B cell (primary cell): ENCODE results near the gene UBE2R2. TPM values are rescaled to one million over a fixed set of nuclear protein-coding genes. Genes with fewer than 3 reads are reported as not detected.

ENCODE experiments used
- ATAC-seq: fragments of 200-7000 bp; cut with Tn5 transposase; one replicate; pipeline ENCODE4 v1.10.0; 2021; ENCODE audit warnings: low read depth, mild to moderate bottlenecking, moderate number of reproducible peaks, moderate library complexity
- CTCF ChIA-PET: fragments of 350-600 bp; sonication (Branson Sonifier 250); formaldehyde crosslinking; loops from one replicate; lab custom pipeline; 2021; ENCODE audit warnings: antibody characterized with exemption, inconsistent platforms; lab: Charles Lee
- POLR2A ChIA-PET: fragments of 350-600 bp; sonication (Branson Sonifier 250); formaldehyde crosslinking; loops from one replicate; lab custom pipeline; 2021; ENCODE audit warnings: antibody characterized with exemption; lab: Charles Lee
- DNase-seq: peaks from one replicate; pipeline ENCODE4 v3.0.0; 2013
- H2AFZ ChIP-seq: 2 replicates; pipeline ENCODE4 v1.6.1; 2012; ENCODE audit warnings: mild to moderate bottlenecking, low read depth, low read length; ENCODE audit not compliant: insufficient read depth, poor library complexity, severe bottlenecking
- H3K27ac ChIP-seq, 2 donors: 1 replicate in 1 of 2; 2 replicates in 1 of 2; pipeline ENCODE4 v1.5.1; 2012 to 2013; ENCODE audit warnings: low read length in 2 of 2, mild to moderate bottlenecking in 2 of 2, moderate library complexity in 1 of 2
- H3K27me3 ChIP-seq, 4 experiments: fragments of 200-600 bp in 1 of 4; sonication (generic) in 1 of 4; replicated peaks in 1 of 4; 1 replicate in 2 of 4; 2 replicates in 2 of 4; pipeline versions ENCODE4 v1.6.1 to v1.7.0; 2013 to 2016; ENCODE audit warnings: low read length in 3 of 4, mild to moderate bottlenecking in 2 of 4, mixed read lengths in 1 of 4, moderate library complexity in 1 of 4; ENCODE audit not compliant: insufficient read depth in 4 of 4, control insufficient read depth in 3 of 4; ENCODE audit errors: control extremely low read depth in 1 of 4
- H3K36me3 ChIP-seq, 2 experiments: replicated peaks in 1 of 2; 1 replicate in 1 of 2; 2 replicates in 1 of 2; pipeline versions ENCODE4 v1.6.1 to v1.7.1; 2013; ENCODE audit warnings: low read length in 1 of 2; ENCODE audit not compliant: insufficient read depth in 2 of 2, control insufficient read depth in 1 of 2; ENCODE audit errors: control extremely low read depth in 1 of 2, extremely low read depth in 1 of 2
- H3K4me1 ChIP-seq, 2 donors: fragments of 200-600 bp in 1 of 2; sonication (generic) in 1 of 2; 1 replicate in 1 of 2; 2 replicates in 1 of 2; pipeline versions ENCODE4 v1.5.1 to v1.6.1; 2013 to 2017; ENCODE audit warnings: low read length in 2 of 2; ENCODE audit not compliant: control insufficient read depth in 2 of 2, insufficient read depth in 2 of 2
- H3K4me2 ChIP-seq: replicated peaks from 2 replicates; pipeline ENCODE3; 2012; ENCODE audit warnings: mild to moderate bottlenecking, low read depth, low read length; ENCODE audit not compliant: poor library complexity, severe bottlenecking
- H3K4me3 ChIP-seq, 5 experiments: fragments of 200-600 bp in 1 of 5; sonication (generic) in 1 of 5; 1 replicate in 3 of 5; 2 replicates in 2 of 5; pipeline versions ENCODE4 v1.5.1 to v1.7.0; 2011 to 2016; ENCODE audit warnings: low read length in 4 of 5, mild to moderate bottlenecking in 4 of 5, low read depth in 2 of 5, control low read depth in 1 of 5, moderate library complexity in 1 of 5; ENCODE audit not compliant: insufficient read depth in 1 of 5; ENCODE audit errors: control extremely low read depth in 1 of 5, extremely low read depth in 1 of 5
- H3K79me2 ChIP-seq: fragments of 200-600 bp; sonication (generic); one replicate; pipeline ENCODE4 v1.6.0; 2016; ENCODE audit warnings: low read length; ENCODE audit not compliant: control insufficient read depth, insufficient read depth
- H3K9ac ChIP-seq: fragments of 200-600 bp; sonication (generic); 2 replicates; pipeline ENCODE4 v1.6.1; 2017; ENCODE audit warnings: mild to moderate bottlenecking, low read length, moderate library complexity
- H3K9me3 ChIP-seq, 3 donors: one replicate each; pipeline versions ENCODE4 v1.6.1 to v1.7.1; 2013; ENCODE audit warnings: low read length in 2 of 3; ENCODE audit not compliant: control insufficient read depth in 2 of 3, insufficient read depth in 1 of 3; ENCODE audit errors: control extremely low read depth in 1 of 3
- H4K20me1 ChIP-seq: 2 replicates; pipeline ENCODE4 v1.6.0; 2012; ENCODE audit warnings: mild to moderate bottlenecking, low read length; ENCODE audit not compliant: insufficient read depth, control insufficient read depth, poor library complexity, severe bottlenecking
- H3K27ac Mint-ChIP-seq: one replicate; pipeline ENCODE4 v1.8.0; 2021; ENCODE audit warnings: mixed read lengths
- H3K27me3 Mint-ChIP-seq: one replicate; pipeline ENCODE4 v1.8.0; 2021; ENCODE audit warnings: mixed read lengths
- H3K4me1 Mint-ChIP-seq: one replicate; pipeline ENCODE4 v1.8.0; 2021; ENCODE audit warnings: mixed read lengths
- H3K4me3 Mint-ChIP-seq: one replicate; pipeline ENCODE4 v1.8.0; 2021; ENCODE audit warnings: mixed read lengths
- H3K9me3 Mint-ChIP-seq: one replicate; pipeline ENCODE4 v1.8.0; 2022; ENCODE audit warnings: mixed read lengths; ENCODE audit not compliant: insufficient read depth
- EZH2 ChIP-seq: IDR thresholded peaks from 2 replicates; pipeline ENCODE4 v1.6.1; 2012; ENCODE audit warnings: borderline replicate concordance, low read depth, mild to moderate bottlenecking, moderate library complexity, low read length; ENCODE audit not compliant: insufficient read depth, poor library complexity, severe bottlenecking
- WGBS: methylation state at CpG from one replicate; pipeline ENCODE4 v1.1.5; 2013; ENCODE audit warnings: missing lambda C conversion rate; ENCODE audit not compliant: insufficient coverage; 5-methylcytosine and 5-hydroxymethylcytosine counted together
- intact Hi-C: fragments of 100-400 bp; cut with micrococcal nuclease; formaldehyde crosslinking; loops from one replicate; pipeline ENCODE4 v1.10.0; 2022
- polyA plus RNA-seq: library from polyadenylated mRNA; depleted of rRNA; stranded (reverse); fragments of >200 nt; gene quantifications from 2 replicates; pipeline ENCODE4 v1.2.3, GENCODE V29; 2012
- total RNA-seq, 2 donors: library from RNA; stranded (reverse); fragments of 120-200 nt in 1 of 2; gene quantifications; 1 replicate in 1 of 2; 2 replicates in 1 of 2; pipeline versions ENCODE4 v1.2.3 to v1.2.4, GENCODE V29; 2013 to 2022
- TF ChIP-seq, protein P1 (sequence below): fragments of 200-600 bp; IDR thresholded peaks from one replicate; pipeline ENCODE4 v1.8.0; 2022; ENCODE audit warnings: antibody characterized with exemption, mild to moderate bottlenecking

UBE2R2 gene
- total and polyA plus RNA-seq, 2 donors (not counting 1 experiment from before 2014, with no cell fraction given): 18.9 to 48.8 TPM

DNA sequence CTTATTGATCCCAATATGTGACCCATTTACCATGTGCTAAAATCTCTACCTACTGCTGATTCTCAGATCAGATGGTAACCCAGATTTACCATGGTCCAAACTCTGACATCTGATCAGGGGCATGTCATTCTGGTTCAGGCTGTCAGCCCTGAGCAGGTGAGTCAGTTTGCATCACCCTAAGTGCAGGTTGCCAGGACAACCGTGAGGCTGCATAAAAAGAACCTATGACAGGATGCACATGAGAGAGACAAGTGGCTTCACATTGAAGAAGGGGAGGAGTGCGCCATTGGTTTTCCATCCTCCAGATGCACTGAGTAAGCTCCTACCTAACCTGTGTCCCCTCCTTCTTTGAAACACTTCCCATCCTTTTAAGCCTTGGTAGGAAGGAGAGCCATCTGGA is 22.4 kb upstream of the UBE2R2 start:
- H3K79me2 ChIP-seq: no peaks in the 10 kb centered on the region
- no peak overlapping the region for H3K9ac ChIP-seq
- H3K4me3 ChIP-seq: no peak overlapping the region
- no peaks in the 10 kb centered on the region for H3K36me3 ChIP-seq
- no peak for DNase-seq
- H3K27me3 Mint-ChIP-seq: peaks cover 30% of the 10 kb centered on the region
- peaks cover 0 to 10% (median 5%) of the 10 kb centered on the region in 4 experiments for H3K27me3 ChIP-seq
- intact Hi-C loops: no loop called here
- no peak overlapping the region for H2AFZ ChIP-seq
- ChIA-PET CTCF (interaction anchor here (0.6 to 1.0 kb wide), 2 partner anchors 19 to 59 kb away, joined by 3 to 4 read pairs; no protein-coding TSS in a partner anchor), POLR2A (no interaction called here)
- no peaks in the 10 kb centered on the region for H4K20me1 ChIP-seq
- no peak overlapping the region for H3K27ac Mint-ChIP-seq
- peaks cover 0 to 5% (median 0%) of the 10 kb centered on the region in 3 donors for H3K9me3 ChIP-seq
- no peak overlapping the region for H3K27ac ChIP-seq
- H3K4me3 Mint-ChIP-seq: no peak overlapping the region
- 75% methylated on average over 1 of the region's 2 CpGs for WGBS
- H3K4me1 ChIP-seq: no peaks in the 10 kb centered on the region
- H3K9me3 Mint-ChIP-seq: no peaks in the 10 kb centered on the region
- TF ChIP-seq, protein P1, sequence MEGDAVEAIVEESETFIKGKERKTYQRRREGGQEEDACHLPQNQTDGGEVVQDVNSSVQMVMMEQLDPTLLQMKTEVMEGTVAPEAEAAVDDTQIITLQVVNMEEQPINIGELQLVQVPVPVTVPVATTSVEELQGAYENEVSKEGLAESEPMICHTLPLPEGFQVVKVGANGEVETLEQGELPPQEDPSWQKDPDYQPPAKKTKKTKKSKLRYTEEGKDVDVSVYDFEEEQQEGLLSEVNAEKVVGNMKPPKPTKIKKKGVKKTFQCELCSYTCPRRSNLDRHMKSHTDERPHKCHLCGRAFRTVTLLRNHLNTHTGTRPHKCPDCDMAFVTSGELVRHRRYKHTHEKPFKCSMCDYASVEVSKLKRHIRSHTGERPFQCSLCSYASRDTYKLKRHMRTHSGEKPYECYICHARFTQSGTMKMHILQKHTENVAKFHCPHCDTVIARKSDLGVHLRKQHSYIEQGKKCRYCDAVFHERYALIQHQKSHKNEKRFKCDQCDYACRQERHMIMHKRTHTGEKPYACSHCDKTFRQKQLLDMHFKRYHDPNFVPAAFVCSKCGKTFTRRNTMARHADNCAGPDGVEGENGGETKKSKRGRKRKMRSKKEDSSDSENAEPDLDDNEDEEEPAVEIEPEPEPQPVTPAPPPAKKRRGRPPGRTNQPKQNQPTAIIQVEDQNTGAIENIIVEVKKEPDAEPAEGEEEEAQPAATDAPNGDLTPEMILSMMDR: no peak
- no peak for TF ChIP-seq EZH2
- no peak overlapping the region for H3K4me2 ChIP-seq
- H3K4me1 Mint-ChIP-seq: no peaks in the 10 kb centered on the region
- ATAC-seq: no peak

DNA sequence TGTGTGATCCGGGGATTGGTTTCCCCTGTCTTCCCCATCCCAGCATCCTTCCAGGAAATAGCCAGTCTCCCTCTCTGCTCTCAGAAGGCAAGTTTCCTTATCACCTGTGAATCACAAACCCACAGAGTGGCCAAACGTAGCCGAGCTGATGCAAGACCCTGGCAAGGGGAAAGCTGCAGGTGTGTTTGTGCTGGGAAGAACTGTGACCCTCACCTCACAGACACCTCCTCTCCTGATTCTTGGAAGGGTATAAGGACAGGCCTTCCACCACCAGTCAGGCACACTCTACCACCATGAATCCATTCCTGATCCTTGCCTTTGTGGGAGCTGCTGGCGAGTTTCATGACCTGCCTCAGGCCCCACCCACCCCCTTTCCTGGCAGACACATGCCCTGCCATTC is 21.7 kb upstream of the UBE2R2 start, which contains the start of gene PRSS3:
TSS of gene PRSS3 (plus strand) at position 281 of the 400 bp plus-strand sequence. CDS start at position 294, 13 bp downstream.
- no peaks in the 10 kb centered on the region for H3K36me3 ChIP-seq
- H4K20me1 ChIP-seq: no peaks in the 10 kb centered on the region
- peaks cover 0 to 10% (median 4%) of the 10 kb centered on the region in 4 experiments for H3K27me3 ChIP-seq
- ATAC-seq (no peak), DNase-seq (no peak)
- no peaks in the 10 kb centered on the region for H3K4me1 ChIP-seq
- H3K27ac ChIP-seq: no peak within 1 kb of the TSS
- H3K4me3 Mint-ChIP-seq: no peak within 1 kb of the TSS
- WGBS: 73% methylated on average over 2 of the region's 4 CpGs
- H3K4me1 Mint-ChIP-seq: no peaks in the 10 kb centered on the region
- H3K79me2 ChIP-seq: no peaks in the 10 kb centered on the region
- no peak within 1 kb of the TSS for H3K4me3 ChIP-seq
- intact Hi-C loops: no loop called here
- CTCF ChIA-PET: no interaction called here
- H3K9me3 Mint-ChIP-seq: no peaks in the 10 kb centered on the region
- H3K4me2 ChIP-seq: no peak within 1 kb of the TSS
- H2AFZ ChIP-seq: no peak within 1 kb of the TSS
- TF ChIP-seq, protein P1: no peak
- no peak for TF ChIP-seq EZH2
- H3K9me3 ChIP-seq: peaks cover 0 to 5% (median 0%) of the 10 kb centered on the region in 3 donors
- H3K27ac Mint-ChIP-seq: no peak within 1 kb of the TSS
- POLR2A ChIA-PET: no interaction called here
- H3K27me3 Mint-ChIP-seq: peaks cover 33% of the 10 kb centered on the region
- no peak within 1 kb of the TSS for H3K9ac ChIP-seq
